ENCODE results near the gene TOR3A. TPM values are rescaled to one million over a fixed set of nuclear protein-coding genes. Genes with fewer than 3 reads are reported as not detected.

Gene TOR3A
- total RNA-seq, 1 experiment from 2014 or later = 70.8 TPM

- POLR2A ChIA-PET (ENCODE audit: unreplicated experiment) = interaction anchor here (0.6 kb wide), 1 partner anchor 95 kb away, joined by 3 read pairs; no protein-coding TSS in a partner anchor
- DNase-seq (no peak), ATAC-seq (no peak)
- no peak for TF ChIP-seq CTCF (conservative IDR thresholded peaks at IDR 0.05; ENCODE audit: low read depth, low read length)
- H3K9ac ChIP-seq (ENCODE audit: low read length) = no peak overlapping the region
- CTCF ChIA-PET = no interaction called here
- no peak overlapping the region for H3K4me3 ChIP-seq (ENCODE audit: low read length)
- no peaks in the 10 kb centered on the region; the same call in 1 of the 2 replicates for H3K4me1 ChIP-seq (ENCODE audit: insufficient read depth, low read length)
- no peaks in the 10 kb centered on the region for H3K27me3 ChIP-seq (ENCODE audit: low read length)
- no peaks in the 10 kb centered on the region for H4K20me1 ChIP-seq (ENCODE audit: low read length)
- H3K79me2 ChIP-seq (ENCODE audit: low read length) = peaks cover 33% of the 10 kb centered on the region
- no peak overlapping the region for H3K4me2 ChIP-seq (ENCODE audit: low read length)
- H3K9me3 ChIP-seq (ENCODE audit: low read length) = no peaks in the 10 kb centered on the region
- no peaks in the 10 kb centered on the region for H3F3A ChIP-seq (ENCODE audit: low read length, unreplicated experiment)
- no peaks in the 10 kb centered on the region for H3K9me2 ChIP-seq (replicated peaks; ENCODE audit: low read length)
- no peaks in the 10 kb centered on the region for H3K36me3 ChIP-seq (ENCODE audit: low read depth, low read length)
- intact Hi-C loops (cut with micrococcal nuclease) = no loop called here
- no peak overlapping the region for H3K27ac ChIP-seq (ENCODE audit: low read length)
- BruUV-seq (replicated peaks) = no TSS peak
- no peak overlapping the region for H2AFZ ChIP-seq (ENCODE audit: low read length)
Measured at GRCh38 chr1:179087665-179088064, 5.8 kb downstream of the TOR3A start.

- Histone ChIP-seq H3K9me3 (ENCODE audit: low read length) (no peaks in the 10 kb centered on the region), H3K36me3 (ENCODE audit: low read depth, low read length) (peaks cover 13% of the 10 kb centered on the region; the same call in 1 of the 2 replicates), H3K9me2 (replicated peaks; ENCODE audit: low read length) (no peaks in the 10 kb centered on the region), H3K9ac (ENCODE audit: low read length) (no peak overlapping the region), H3F3A (ENCODE audit: low read length, unreplicated experiment) (no peaks in the 10 kb centered on the region), H3K4me1 (ENCODE audit: insufficient read depth, low read length) (no peaks in the 10 kb centered on the region), H2AFZ (ENCODE audit: low read length) (no peak overlapping the region), H3K27me3 (ENCODE audit: low read length) (no peaks in the 10 kb centered on the region), H3K27ac (ENCODE audit: low read length) (no peak overlapping the region), H3K4me3 (ENCODE audit: low read length) (no peak overlapping the region), H3K4me2 (ENCODE audit: low read length) (no peak overlapping the region), H4K20me1 (ENCODE audit: low read length) (no peaks in the 10 kb centered on the region), H3K79me2 (ENCODE audit: low read length) (peaks cover 11% of the 10 kb centered on the region)
- no peak for DNase-seq
- ChIA-PET CTCF (no interaction called here), POLR2A (ENCODE audit: unreplicated experiment) (interaction anchor here (0.5 kb wide), 1 partner anchor 28 kb away, joined by 3 read pairs; no protein-coding TSS in a partner anchor)
- ATAC-seq = no peak
- intact Hi-C loops (cut with micrococcal nuclease) = no loop called here
- TF ChIP-seq EZH2phosphoT487 (IDR thresholded peaks at IDR 0.05; ENCODE audit: borderline replicate concordance, low read length) = no peak
- TF ChIP-seq CTCF (conservative IDR thresholded peaks at IDR 0.05; ENCODE audit: low read depth, low read length) = no peak
- TF ChIP-seq EZH2 (IDR thresholded peaks at IDR 0.05; ENCODE audit: low read length, unreplicated experiment) = no peak
- no TSS peak for BruUV-seq (replicated peaks)
Measured at GRCh38 chr1:179089827-179090482, 8.1 kb downstream of the TOR3A start.

- Histone ChIP-seq H3F3A (ENCODE audit: low read length, unreplicated experiment) (no peaks in the 10 kb centered on the region), H3K27me3 (ENCODE audit: low read length) (no peaks in the 10 kb centered on the region), H3K9me3 (ENCODE audit: low read length) (no peaks in the 10 kb centered on the region), H3K36me3 (ENCODE audit: low read depth, low read length) (peaks cover 18% of the 10 kb centered on the region; the same call in 1 of the 2 replicates), H3K4me2 (ENCODE audit: low read length) (no peak overlapping the region), H4K20me1 (ENCODE audit: low read length) (no peaks in the 10 kb centered on the region), H3K79me2 (ENCODE audit: low read length) (0 out of 2 replicates have a peak, but pooled peaks cover 8% of the 10 kb centered on the region), H3K4me3 (ENCODE audit: low read length) (no peak overlapping the region), H3K27ac (ENCODE audit: low read length) (no peak overlapping the region), H2AFZ (ENCODE audit: low read length) (no peak overlapping the region), H3K9me2 (replicated peaks; ENCODE audit: low read length) (no peaks in the 10 kb centered on the region), H3K9ac (ENCODE audit: low read length) (no peak overlapping the region), H3K4me1 (ENCODE audit: insufficient read depth, low read length) (no peaks in the 10 kb centered on the region)
- DNase-seq (no peak), ATAC-seq (no peak)
- intact Hi-C loops (cut with micrococcal nuclease) = no loop called here
- ChIA-PET POLR2A (ENCODE audit: unreplicated experiment) (interaction anchor here (0.5 kb wide), 1 partner anchor 28 kb away, joined by 3 read pairs; no protein-coding TSS in a partner anchor), CTCF (no interaction called here)
- no TSS peak for BruUV-seq (replicated peaks)
- TF ChIP-seq EZH2phosphoT487 (IDR thresholded peaks at IDR 0.05; ENCODE audit: borderline replicate concordance, low read length) (no peak), EZH2 (IDR thresholded peaks at IDR 0.05; ENCODE audit: low read length, unreplicated experiment) (no peak), CTCF (conservative IDR thresholded peaks at IDR 0.05; ENCODE audit: low read depth, low read length) (no peak)
Measured at GRCh38 chr1:179090522-179090921, 8.7 kb downstream of the TOR3A start.

Measured in PC-3 (cell line).